SK-N-SH (cell line): Measurements from ENCODE around the gene OSGEP. TPM values are rescaled to one million over a fixed set of nuclear protein-coding genes. Genes with fewer than 3 reads are reported as not detected.

ENCODE experiments used
- CTCF ChIA-PET: fragments of 300-600, 350-600 bp; formaldehyde crosslinking; extraction: SDS; loops from one replicate; lab custom pipeline; 2021; lab: Yijun Ruan, JAX
- POLR2A ChIA-PET: fragments of 350-600 bp; sonication (Branson Sonifier 250); formaldehyde crosslinking; extraction: SDS; loops from one replicate; lab custom pipeline; 2020; ENCODE audit warnings: antibody characterized with exemption, inconsistent platforms; lab: Yijun Ruan, JAX
- DNase-seq: peaks from one replicate; pipeline ENCODE4 v3.0.0; 2012
- H2AFZ ChIP-seq: fragments of 200-600 bp; sonication (generic); 2 replicates; pipeline ENCODE4 v1.8.1; 2016; ENCODE audit warnings: antibody characterized with exemption, mild to moderate bottlenecking, low read depth
- H3F3A ChIP-seq: fragments of 200-600 bp; sonication (generic); replicated peaks from 2 replicates; pipeline ENCODE3; 2016; ENCODE audit warnings: antibody characterized with exemption, mild to moderate bottlenecking; ENCODE audit not compliant: insufficient read depth
- H3K27ac ChIP-seq, 2 experiments: fragments of 200-500 bp in 1 of 2; fragments of 200-600 bp in 1 of 2; sonication (Bioruptor generic) in 1 of 2; sonication (generic), shearing (Covaris generic) in 1 of 2; 2 replicates each; pipeline versions ENCODE4 v1.5.1 to v1.6.1; 2014 to 2016; ENCODE audit warnings: low read depth in 2 of 2, inconsistent platforms in 1 of 2, low read length in 1 of 2, mild to moderate bottlenecking in 1 of 2, mixed read lengths in 1 of 2
- H3K27me3 ChIP-seq: fragments of 200-600 bp; sonication (generic), shearing (Covaris generic); 2 replicates; pipeline ENCODE4 v1.6.1; 2016; ENCODE audit warnings: mixed run types; ENCODE audit not compliant: insufficient read depth
- H3K36me3 ChIP-seq, 2 experiments: fragments of 200-500 bp in 1 of 2; fragments of 200-600 bp in 1 of 2; sonication (Bioruptor generic) in 1 of 2; sonication (generic) in 1 of 2; replicated peaks in 1 of 2; 2 replicates each; pipeline versions ENCODE3 to v1.5.1; 2014 to 2016; ENCODE audit warnings: low read length in 1 of 2, mild to moderate bottlenecking in 1 of 2; ENCODE audit not compliant: insufficient read depth in 2 of 2, control insufficient read depth in 1 of 2
- H3K4me1 ChIP-seq, 2 experiments: fragments of 200-500 bp in 1 of 2; fragments of 200-600 bp in 1 of 2; sonication (Bioruptor generic) in 1 of 2; sonication (generic), shearing (Covaris generic) in 1 of 2; 2 replicates each; pipeline versions ENCODE4 v1.5.1 to v1.6.1; 2014 to 2016; ENCODE audit warnings: low read depth in 1 of 2, low read length in 1 of 2, mixed run types in 1 of 2; ENCODE audit not compliant: insufficient read depth in 2 of 2, control insufficient read depth in 1 of 2
- H3K4me2 ChIP-seq: fragments of 200-600 bp; sonication (generic), shearing (Covaris generic); 2 replicates; pipeline ENCODE4 v1.6.1; 2017; ENCODE audit warnings: mixed run types
- H3K4me3 ChIP-seq, 2 experiments: fragments of 200-500 bp in 1 of 2; fragments of 200-600 bp in 1 of 2; sonication (Bioruptor generic) in 1 of 2; sonication (generic), shearing (Covaris generic) in 1 of 2; 2 replicates each; pipeline versions ENCODE4 v1.5.1 to v1.8.1; 2014 to 2016; ENCODE audit warnings: low read depth in 2 of 2, inconsistent platforms in 1 of 2, low read length in 1 of 2, mild to moderate bottlenecking in 1 of 2, mixed read lengths in 1 of 2, moderate library complexity in 1 of 2
- H3K79me2 ChIP-seq: fragments of 200-600 bp; sonication (generic); 2 replicates; pipeline ENCODE4 v1.8.1; 2017; ENCODE audit warnings: mild to moderate bottlenecking; ENCODE audit not compliant: insufficient read depth
- H3K9ac ChIP-seq: fragments of 200-600 bp; sonication (generic); 2 replicates; pipeline ENCODE4 v1.6.1; 2017; ENCODE audit warnings: mixed run types
- H3K9me2 ChIP-seq: fragments of 200-600 bp; sonication (generic); 2 replicates; pipeline ENCODE4 v1.6.1; 2017; ENCODE audit warnings: mixed run types
- H3K9me3 ChIP-seq: fragments of 200-600 bp; sonication (generic); 2 replicates; pipeline ENCODE4 v1.6.1; 2017; ENCODE audit warnings: mixed run types, mild to moderate bottlenecking, moderate library complexity
- H4K20me1 ChIP-seq: fragments of 200-600 bp; sonication (generic); 2 replicates; pipeline ENCODE4 v1.6.1; 2017; ENCODE audit warnings: mild to moderate bottlenecking, mixed run types; ENCODE audit not compliant: insufficient read depth
- CHD2 ChIP-seq: fragments of 150-350 bp; IDR thresholded peaks from 2 replicates; pipeline ENCODE4 v1.6.1; 2018; ENCODE audit warnings: low read length; ENCODE audit not compliant: partially characterized antibody
- ELF1 ChIP-seq: IDR thresholded peaks from 2 replicates; pipeline ENCODE4 v1.4.0; 2012
- EP300 ChIP-seq, 2 experiments: IDR thresholded peaks; 2 replicates each; pipeline versions ENCODE4 v1.4.0 to v1.6.1; 2012; ENCODE audit warnings: borderline replicate concordance in 1 of 2, low read depth in 1 of 2, low read length in 1 of 2
- FOSL2 ChIP-seq: IDR thresholded peaks from 2 replicates; pipeline ENCODE4 v1.4.0; 2012; ENCODE audit warnings: low read depth, mild to moderate bottlenecking, moderate library complexity, borderline replicate concordance
- FOXJ3 ChIP-seq: sonication (generic); formaldehyde crosslinking; IDR thresholded peaks from 2 replicates; pipeline ENCODE4 v1.5.1; 2020; ENCODE audit warnings: mild to moderate bottlenecking, missing genetic modification reagents
- FOXM1 ChIP-seq: IDR thresholded peaks from 2 replicates; pipeline ENCODE4 v1.4.0; 2012; ENCODE audit warnings: low read depth, mild to moderate bottlenecking
- GATA2 ChIP-seq: sonication (generic); formaldehyde crosslinking; IDR thresholded peaks from 2 replicates; pipeline ENCODE4 v1.5.0; 2020; ENCODE audit warnings: mild to moderate bottlenecking, missing genetic modification reagents
- JUND ChIP-seq: IDR thresholded peaks from 2 replicates; pipeline ENCODE4 v1.4.0; 2012
- MAX ChIP-seq: IDR thresholded peaks from 2 replicates; pipeline ENCODE4 v1.4.0; 2012; ENCODE audit warnings: low read depth
- MEF2A ChIP-seq: IDR thresholded peaks from 2 replicates; pipeline ENCODE4 v1.4.0; 2012; ENCODE audit warnings: low read depth, borderline replicate concordance
- MXI1 ChIP-seq: IDR thresholded peaks from 2 replicates; pipeline ENCODE4 v1.6.1; 2012; ENCODE audit warnings: mild to moderate bottlenecking, low read depth, low read length, improper control_type of control experiment
- NFIC ChIP-seq: IDR thresholded peaks from 2 replicates; pipeline ENCODE4 v1.4.0; 2012; ENCODE audit warnings: borderline replicate concordance
- NRF1 ChIP-seq: IDR thresholded peaks from 2 replicates; pipeline ENCODE4 v1.6.1; 2012; ENCODE audit warnings: low read depth, mild to moderate bottlenecking, low read length
- PBX3 ChIP-seq: IDR thresholded peaks from 2 replicates; pipeline ENCODE4; 2012
- RCOR1 ChIP-seq: fragments of 150-350 bp; IDR thresholded peaks from 2 replicates; pipeline ENCODE4 v1.6.1; 2017; ENCODE audit warnings: antibody characterized with exemption, low read length
- REST ChIP-seq: IDR thresholded peaks from 2 replicates; pipeline ENCODE4 v1.6.1; 2012; ENCODE audit warnings: mild to moderate bottlenecking, low read depth, low read length, moderate library complexity
- RXRA ChIP-seq: IDR thresholded peaks from 2 replicates; pipeline ENCODE4 v1.4.0; 2012; ENCODE audit warnings: low read depth, mild to moderate bottlenecking, borderline replicate concordance
- SIN3A ChIP-seq: IDR thresholded peaks from 2 replicates; pipeline ENCODE4 v1.6.1; 2012; ENCODE audit warnings: low read depth, mild to moderate bottlenecking, low read length, moderate library complexity, borderline replicate concordance
- SMC3 ChIP-seq: IDR thresholded peaks from 2 replicates; pipeline ENCODE4 v1.6.1; 2012; ENCODE audit warnings: low read depth, low read length, improper control_type of control experiment
- TCF12 ChIP-seq: IDR thresholded peaks from 2 replicates; pipeline ENCODE4 v1.4.0; 2012
- TEAD4 ChIP-seq: IDR thresholded peaks from 2 replicates; pipeline ENCODE4 v1.4.0; 2012; ENCODE audit warnings: mild to moderate bottlenecking, borderline replicate concordance; ENCODE audit not compliant: insufficient read depth
- USF1 ChIP-seq: IDR thresholded peaks from 2 replicates; pipeline ENCODE4 v1.4.0; 2012; ENCODE audit warnings: low read depth, borderline replicate concordance
- ZBTB33 ChIP-seq: IDR thresholded peaks from 2 replicates; pipeline ENCODE4 v1.4.0; 2012; ENCODE audit warnings: low read depth, borderline replicate concordance
- WGBS: methylation state at CpG from one replicate; pipeline ENCODE4 v1.1.6; 2017; ENCODE audit warnings: low lambda C conversion rate; 5-methylcytosine and 5-hydroxymethylcytosine counted together
- polyA plus RNA-seq, 3 experiments: library from polyadenylated mRNA; depleted of rRNA; stranded (reverse); fragments of >200 nt; gene quantifications; 2 replicates each; pipeline ENCODE4 v1.2.3, GENCODE V29; 2012

Gene OSGEP
- polyA plus RNA-seq, 1 of the 3 experiments (the other 2 are of a cell fraction), result 32.9 TPM

- no peak overlapping the region for H3K4me3 ChIP-seq
- peaks cover 8 to 17% of the 10 kb centered on the region in 2 experiments; a peak in 3 of 4 replicates for H3K4me1 ChIP-seq
- H3K27ac ChIP-seq, result peak overlapping the region; percentile 29 to 40; a peak in 3 of 4 replicates
- 18% methylated on average over 1 of the region's 1 CpG for WGBS
- H3K27me3 ChIP-seq, result no peaks in the 10 kb centered on the region
- ChIA-PET POLR2A (interaction anchor here (1.0 kb wide), 1 partner anchor 22 kb away, joined by 4 read pairs; the partner anchor contains the start of genes APEX1 and OSGEP), CTCF (interaction anchor here (1.3 kb wide), 1 partner anchor 136 kb away, joined by 3 read pairs; no protein-coding TSS in a partner anchor)
- H3F3A ChIP-seq, result no peaks in the 10 kb centered on the region
- no peaks in the 10 kb centered on the region for H4K20me1 ChIP-seq
- TF ChIP-seq TCF12, result peak; percentile 81
- TF ChIP-seq NRF1, result no peak
- no peak for TF ChIP-seq FOXM1
- peak; percentile 62; the same call in 1 of the 2 replicates for TF ChIP-seq RCOR1
- no peak for TF ChIP-seq REST
- TF ChIP-seq ELF1, result no peak
- TF ChIP-seq CHD2, result peak; percentile 34
- TF ChIP-seq ZBTB33, result no peak
- TF ChIP-seq NFIC, result peak; percentile 35; the same call in 1 of the 2 replicates
- TF ChIP-seq PBX3, result peak; percentile 45
- no peak for TF ChIP-seq TEAD4
- TF ChIP-seq FOSL2, result peak; percentile 43; the same call in 1 of the 2 replicates
- TF ChIP-seq SIN3A, result no peak
- TF ChIP-seq USF1, result no peak
- TF ChIP-seq MXI1, result peak; percentile 31; the same call in 1 of the 2 replicates
- no peak for TF ChIP-seq SMC3
- TF ChIP-seq MAX, result 0 out of 2 replicates have a peak, but pooled peaks have one; percentile 21
- peak; percentile 92 for TF ChIP-seq GATA2 (CRISPR knock-in tag)
- no peak for TF ChIP-seq RXRA
- TF ChIP-seq FOXJ3 (CRISPR knock-in tag), result no peak
- peak in 1 of 2 experiments; percentile 52; a peak in 1 of 4 replicates for TF ChIP-seq EP300 (IDR thresholded peaks at IDR 0.05; ENCODE audit: borderline replicate concordance in 1 of 2, low read depth in 1 of 2, low read length in 1 of 2)
- TF ChIP-seq MEF2A, result no peak
- TF ChIP-seq JUND, result peak; percentile 40; the same call in 1 of the 2 replicates
- H3K9me3 ChIP-seq, result no peaks in the 10 kb centered on the region
- peaks cover 12 to 29% of the 10 kb centered on the region in 2 experiments for H3K36me3 ChIP-seq
- peak overlapping the region; percentile 43 for H3K4me2 ChIP-seq
- H2AFZ ChIP-seq, result 0 out of 2 replicates have a peak overlapping the region, but pooled peaks have one; percentile 17
- H3K9ac ChIP-seq, result no peak overlapping the region
- H3K9me2 ChIP-seq, result no peaks in the 10 kb centered on the region
- peak; percentile 65 for DNase-seq
- H3K79me2 ChIP-seq, result no peaks in the 10 kb centered on the region
Measured at GRCh38 chr14:20477211-20477876, 22.7 kb upstream of the OSGEP start.
